Astrocyte (in vitro differentiated cells and primary cell): ENCODE measurements around the gene HLA-DQA1.

Source experiments
- EZH2 ChIP-seq: IDR thresholded peaks from 2 replicates; pipeline ENCODE4 v1.6.1; 2012; ENCODE audit warnings: mild to moderate bottlenecking, low read length, inconsistent platforms; ENCODE audit not compliant: insufficient read depth
- TF ChIP-seq, protein P1 (sequence below): IDR thresholded peaks from 2 replicates; pipeline ENCODE4 v1.5.1; 2011; ENCODE audit warnings: low read depth, mild to moderate bottlenecking, inconsistent platforms, low read length, moderate library complexity; ENCODE audit not compliant: insufficient read depth

DNA sequence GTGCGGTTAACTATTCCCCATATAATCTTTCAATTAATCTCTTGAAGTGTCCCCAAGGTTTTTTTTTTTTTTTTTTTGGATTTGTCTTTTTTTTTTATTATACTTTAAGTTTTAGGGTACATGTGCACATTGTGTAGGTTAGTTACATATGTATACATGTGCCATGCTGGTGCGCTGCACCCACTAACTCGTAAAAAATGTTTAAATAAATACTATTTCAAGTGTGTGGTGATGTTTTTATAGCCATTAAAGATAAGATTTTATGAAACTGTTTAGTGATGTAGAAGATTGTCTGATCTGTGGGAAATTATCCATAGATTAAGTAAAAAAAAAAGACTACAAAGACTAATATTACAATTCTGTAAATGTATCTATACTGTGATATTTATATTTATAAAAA lies 12.6 kb upstream of the HLA-DQA1 start:
- TF ChIP-seq, protein P1, sequence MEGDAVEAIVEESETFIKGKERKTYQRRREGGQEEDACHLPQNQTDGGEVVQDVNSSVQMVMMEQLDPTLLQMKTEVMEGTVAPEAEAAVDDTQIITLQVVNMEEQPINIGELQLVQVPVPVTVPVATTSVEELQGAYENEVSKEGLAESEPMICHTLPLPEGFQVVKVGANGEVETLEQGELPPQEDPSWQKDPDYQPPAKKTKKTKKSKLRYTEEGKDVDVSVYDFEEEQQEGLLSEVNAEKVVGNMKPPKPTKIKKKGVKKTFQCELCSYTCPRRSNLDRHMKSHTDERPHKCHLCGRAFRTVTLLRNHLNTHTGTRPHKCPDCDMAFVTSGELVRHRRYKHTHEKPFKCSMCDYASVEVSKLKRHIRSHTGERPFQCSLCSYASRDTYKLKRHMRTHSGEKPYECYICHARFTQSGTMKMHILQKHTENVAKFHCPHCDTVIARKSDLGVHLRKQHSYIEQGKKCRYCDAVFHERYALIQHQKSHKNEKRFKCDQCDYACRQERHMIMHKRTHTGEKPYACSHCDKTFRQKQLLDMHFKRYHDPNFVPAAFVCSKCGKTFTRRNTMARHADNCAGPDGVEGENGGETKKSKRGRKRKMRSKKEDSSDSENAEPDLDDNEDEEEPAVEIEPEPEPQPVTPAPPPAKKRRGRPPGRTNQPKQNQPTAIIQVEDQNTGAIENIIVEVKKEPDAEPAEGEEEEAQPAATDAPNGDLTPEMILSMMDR = no peak
- no peak for TF ChIP-seq EZH2
